GM21717 (cell line): ENCODE results near the gene SPOCK1.

Source experiments
- ATAC-seq: cut with Tn5 transposase; IDR thresholded peaks from one replicate; pipeline ENCODE4 v1.9.1; 2021; ENCODE audit warnings: mild to moderate bottlenecking, moderate library complexity; ENCODE audit not compliant: unreplicated experiment

SPOCK1 gene

GRCh38 chr5:137206030-137206715 lies 293.0 kb downstream of the SPOCK1 start:
- no peak for ATAC-seq

GRCh38 chr5:137205231-137206027 lies 293.7 kb downstream of the SPOCK1 start:
- no peak for ATAC-seq

- ATAC-seq: no peak
These were observed 296.0 kb downstream of the SPOCK1 start for GRCh38 chr5:137203011-137203632.

GRCh38 chr5:137201876-137202275 lies 297.2 kb downstream of the SPOCK1 start:
- no peak for ATAC-seq

GRCh38 chr5:137200906-137201700 lies 298.0 kb downstream of the SPOCK1 start:
- no peak for ATAC-seq

GRCh38 chr5:137199966-137200365 lies 299.2 kb downstream of the SPOCK1 start:
- no peak for ATAC-seq

- ATAC-seq: no peak
These were observed 299.9 kb downstream of the SPOCK1 start for GRCh38 chr5:137199201-137199600.

GRCh38 chr5:137195483-137195882 lies 303.6 kb downstream of the SPOCK1 start:
- no peak for ATAC-seq

- no peak for ATAC-seq
These were observed 304.8 kb downstream of the SPOCK1 start for GRCh38 chr5:137194300-137194699.

- no peak for ATAC-seq
These were observed 306.8 kb downstream of the SPOCK1 start for GRCh38 chr5:137192293-137192743.

GRCh38 chr5:137191179-137191578 lies 307.9 kb downstream of the SPOCK1 start:
- ATAC-seq: no peak

GRCh38 chr5:137190441-137190840 lies 308.7 kb downstream of the SPOCK1 start:
- no peak for ATAC-seq

GRCh38 chr5:137190031-137190430 lies 309.1 kb downstream of the SPOCK1 start:
- ATAC-seq: no peak

GRCh38 chr5:137188566-137188965 lies 310.6 kb downstream of the SPOCK1 start:
- ATAC-seq: no peak

GRCh38 chr5:137186759-137187461 lies 312.2 kb downstream of the SPOCK1 start:
- no peak for ATAC-seq

- no peak for ATAC-seq
These were observed 313.9 kb downstream of the SPOCK1 start for GRCh38 chr5:137185193-137185592.

- no peak for ATAC-seq
These were observed 314.4 kb downstream of the SPOCK1 start for GRCh38 chr5:137184734-137185133.

GRCh38 chr5:137182576-137182975 lies 316.6 kb downstream of the SPOCK1 start:
- ATAC-seq: no peak

- ATAC-seq: no peak
These were observed 317.5 kb downstream of the SPOCK1 start for GRCh38 chr5:137181667-137182066.

- no peak for ATAC-seq
These were observed 319.9 kb downstream of the SPOCK1 start for GRCh38 chr5:137179203-137179602.
